ENCODE data around the gene DDX10. TPM values are rescaled to one million over a fixed set of nuclear protein-coding genes. Genes with fewer than 3 reads are reported as not detected.

The DDX10 gene
- total and polyA plus RNA-seq, 2 of the 8 experiments (the other 6 are each of a cell fraction or from before 2014, with no cell fraction given) = 49.2 to 52.2 TPM

- TF ChIP-seq CTCF (IDR thresholded peaks at IDR 0.05; ENCODE audit: control extremely low read depth in 1 of 3, insufficient read depth in 1 of 3, low read depth in 1 of 3, low read length in 3 of 3) (no peak), POLR2AphosphoS5 (IDR thresholded peaks at IDR 0.05; ENCODE audit: low read depth, low read length) (no peak), CBX5 (IDR thresholded peaks at IDR 0.05; ENCODE audit: low read depth, low read length) (no peak), NANOG (IDR thresholded peaks at IDR 0.05; ENCODE audit: insufficient read depth, low read depth, low read length, poor library complexity, severe bottlenecking) (no peak)
Measured at GRCh38 chr11:108727665-108728064, 62.8 kb downstream of the DDX10 start (continued).

Data from H1 (cell line).